NOMO-1 treated with dmso at 0.1 percent for 144 hours (cell line): ENCODE data around the gene PPP2R2B.
"Not testable (repeated sequence)": the region's sequence is repeated elsewhere in the genome, so short reads cannot be mapped to it uniquely, and the experiment has no call there.

Experiments used
- DNase-seq: peaks from one replicate; lab custom pipeline; 2025; ENCODE audit not compliant: unreplicated experiment; lab: John Stamatoyannopoulos, UW

Gene PPP2R2B

DNA sequence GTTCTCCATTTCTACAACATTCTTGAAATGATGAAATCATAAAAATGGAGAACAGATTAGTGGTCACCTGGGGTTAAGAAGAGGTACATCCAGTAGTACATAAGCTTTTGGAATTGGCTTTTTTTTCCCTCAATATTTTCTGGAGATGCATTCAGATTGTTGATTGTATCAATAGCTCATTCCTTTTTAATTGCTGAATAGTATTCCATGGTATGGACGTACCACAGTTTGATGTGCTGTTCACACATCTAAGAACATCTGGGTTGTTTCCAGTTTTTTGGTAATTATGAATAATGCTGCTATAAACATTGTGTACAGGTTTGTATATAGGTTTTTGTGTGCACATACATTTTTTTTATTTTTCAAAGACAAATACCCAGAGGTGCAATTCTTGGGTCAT lies 130.0 kb downstream of the PPP2R2B start:
- no peak for DNase-seq

DNA sequence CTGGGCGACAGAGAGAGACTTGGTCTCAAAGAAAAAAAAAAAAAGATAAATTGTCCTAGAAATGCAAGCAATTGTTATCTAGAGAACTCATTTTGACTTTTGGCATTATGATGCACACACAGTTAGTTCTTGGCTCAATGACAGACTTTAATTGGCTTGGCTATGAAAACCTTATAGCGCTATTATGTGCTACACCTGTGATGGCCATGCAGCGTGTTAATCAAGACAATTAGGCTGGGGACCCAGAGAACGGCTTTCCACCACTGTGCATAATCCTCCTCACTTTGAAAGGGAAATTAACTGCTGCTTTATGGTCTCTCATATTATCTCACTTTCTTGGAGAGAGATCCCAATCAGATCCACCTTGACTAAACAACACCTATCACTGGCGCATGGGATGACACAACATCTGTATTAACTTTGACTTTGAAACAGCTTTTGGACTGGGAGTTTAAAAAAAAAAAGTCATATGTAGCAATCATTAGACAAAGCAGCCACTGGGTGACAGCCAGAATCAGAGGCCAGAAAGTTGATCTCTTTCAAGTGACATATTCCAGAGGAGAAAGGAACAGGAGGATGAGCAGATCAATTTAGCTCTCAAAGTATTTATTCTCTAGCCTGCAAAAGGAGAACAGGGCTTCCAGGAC lies 132.5 kb downstream of the PPP2R2B start:
- DNase-seq, result no peak

DNA sequence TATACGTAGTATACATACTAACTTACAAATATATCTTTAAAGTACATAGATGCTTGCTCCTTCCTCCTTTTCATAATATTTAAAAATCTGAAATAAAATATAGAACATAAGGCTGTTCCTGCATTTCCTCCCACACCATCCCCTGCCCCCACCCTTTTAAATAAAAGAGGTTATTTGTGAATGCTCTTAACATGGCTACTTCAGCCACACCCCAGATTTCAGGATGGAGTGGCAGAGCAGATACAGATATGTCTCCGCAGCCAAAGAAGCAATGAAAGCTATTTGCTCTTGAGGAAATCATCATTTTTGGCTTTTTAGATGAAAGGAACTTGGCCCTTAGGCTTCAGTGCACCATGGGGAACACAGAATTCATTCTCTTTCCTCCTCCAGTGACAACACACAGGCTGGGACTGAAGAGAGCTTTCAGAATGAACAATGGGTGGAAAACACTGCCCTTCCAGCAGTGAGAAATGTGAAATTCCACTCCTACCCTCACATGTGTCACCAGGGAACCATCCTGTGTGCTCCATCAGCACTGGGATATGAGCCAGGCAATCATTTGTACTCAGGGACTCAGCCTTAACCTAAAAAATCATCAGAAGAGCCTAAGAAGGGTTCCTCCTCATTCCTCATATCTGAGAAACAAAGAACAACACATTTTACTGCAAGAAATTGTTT lies 134.3 kb downstream of the PPP2R2B start:
- no peak for DNase-seq

DNA sequence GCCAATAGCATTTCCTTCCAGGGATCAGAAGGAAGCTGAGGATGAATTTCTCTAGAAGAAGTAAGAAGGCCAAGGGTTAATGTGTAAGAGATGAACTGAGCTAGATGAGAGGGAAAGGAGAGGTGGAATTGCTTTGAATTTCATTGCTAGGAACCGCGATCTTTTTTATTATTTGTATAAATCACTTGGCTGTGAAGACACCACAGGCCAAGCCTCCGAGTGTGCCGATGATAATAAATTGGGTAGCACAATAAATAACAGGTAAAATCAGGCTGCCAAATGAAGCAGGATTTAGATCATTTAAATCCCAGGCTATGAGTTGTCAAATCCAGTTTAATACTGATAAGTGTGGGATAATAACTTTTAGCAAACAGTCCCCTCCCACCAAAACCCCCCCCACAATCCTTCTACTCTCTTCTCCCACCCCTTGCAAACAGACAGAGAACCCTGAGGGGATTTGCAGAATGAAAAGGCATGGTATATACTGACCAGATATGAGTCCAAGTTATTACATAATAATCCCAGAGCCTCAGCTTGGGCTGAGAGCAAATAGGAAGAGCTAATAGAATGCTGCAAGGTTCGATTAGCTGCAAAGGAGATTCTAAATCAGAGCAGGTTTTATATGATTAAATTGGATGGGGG lies 143.5 kb downstream of the PPP2R2B start:
- no peak for DNase-seq

DNA sequence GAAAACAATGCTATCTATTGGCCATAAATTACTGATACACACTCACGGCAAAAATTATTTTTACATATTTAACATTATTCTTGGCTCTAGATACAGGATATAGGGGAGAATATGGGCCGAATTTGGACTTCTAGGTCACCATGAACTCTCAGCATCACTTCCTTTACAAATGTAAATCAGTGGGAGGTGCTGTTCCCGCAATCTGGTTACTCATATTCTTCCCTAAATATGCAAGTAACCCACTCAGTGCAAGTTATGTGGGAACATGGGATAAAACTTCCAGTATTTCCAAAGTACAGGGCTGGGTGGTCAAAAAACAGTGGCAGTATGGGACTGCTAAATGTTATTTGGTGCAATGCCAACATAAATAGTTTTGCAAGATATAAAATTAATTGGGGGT lies 145.6 kb downstream of the PPP2R2B start:
- DNase-seq, result no peak

DNA sequence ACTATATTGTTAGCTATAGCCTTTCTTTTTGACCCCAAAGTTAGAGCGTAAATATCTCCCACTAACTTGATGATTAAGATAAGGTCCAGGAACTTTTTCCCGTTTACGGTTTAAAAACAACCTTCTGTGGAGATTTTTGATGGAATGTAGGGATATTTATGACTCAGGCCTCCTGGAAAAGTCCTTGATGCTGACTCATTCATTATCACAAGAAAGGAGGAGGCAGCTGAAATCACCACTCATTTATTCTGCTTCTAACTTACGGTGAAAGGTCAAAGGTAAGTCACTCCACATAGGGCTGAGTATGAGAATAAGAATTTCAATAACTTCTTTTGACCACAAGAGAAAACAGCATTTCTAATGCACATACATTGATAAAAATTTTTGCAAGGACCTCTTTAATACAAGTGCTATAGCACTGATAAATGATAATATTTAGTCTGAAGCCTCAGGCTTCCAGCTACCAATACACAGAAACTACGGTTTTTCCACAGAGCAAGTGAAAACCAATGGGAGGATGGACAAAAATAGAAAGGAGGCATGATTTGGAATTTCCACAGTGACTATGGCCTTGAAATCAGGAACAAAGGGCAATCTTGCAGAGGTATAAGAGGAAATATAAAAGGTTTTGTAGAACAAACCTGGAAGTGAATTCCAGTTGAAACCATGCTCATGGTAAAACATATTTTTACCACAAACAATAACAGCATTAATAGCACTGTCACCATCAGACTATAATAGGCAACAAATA lies 146.5 kb downstream of the PPP2R2B start:
- DNase-seq, result no peak

DNA sequence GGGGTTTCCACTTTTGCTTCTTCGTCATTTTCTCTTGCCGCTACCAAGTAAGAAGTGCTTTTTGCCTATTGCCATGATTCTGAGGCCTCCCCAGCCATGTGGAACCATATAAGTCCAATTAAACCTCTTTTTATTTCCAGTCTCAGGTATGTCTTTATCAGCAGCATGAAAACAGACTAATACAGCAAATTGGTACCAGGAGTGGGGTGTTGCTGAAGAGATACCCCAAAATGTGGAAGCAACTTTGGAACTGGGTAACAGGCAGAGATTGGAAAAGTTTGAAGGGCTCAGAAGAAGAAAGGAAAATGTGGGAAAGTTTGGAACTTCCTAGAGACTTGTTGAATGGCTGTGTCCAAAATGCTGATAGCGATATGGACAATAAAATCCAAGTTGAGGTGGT lies 149.8 kb downstream of the PPP2R2B start:
- not testable (repeated sequence) for DNase-seq

DNA sequence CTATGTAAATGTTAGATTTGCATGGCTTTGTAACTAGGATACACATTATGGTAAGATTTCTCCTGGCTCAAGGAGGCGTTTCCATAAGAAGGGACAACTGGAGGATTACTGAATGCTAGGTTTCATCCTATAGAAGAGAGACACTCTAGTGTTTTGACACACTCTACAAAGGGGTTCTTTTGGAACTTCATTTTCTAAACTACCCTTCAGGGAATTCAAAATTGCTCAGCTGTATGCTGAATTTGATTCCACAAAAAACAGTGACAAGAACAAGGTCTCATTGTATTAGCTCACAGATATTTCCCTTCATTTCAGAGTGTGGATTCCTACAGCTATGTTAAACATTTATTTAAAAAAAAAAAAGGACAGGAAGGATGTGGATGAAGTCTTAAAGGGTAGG lies 151.7 kb downstream of the PPP2R2B start:
- no peak for DNase-seq

DNA sequence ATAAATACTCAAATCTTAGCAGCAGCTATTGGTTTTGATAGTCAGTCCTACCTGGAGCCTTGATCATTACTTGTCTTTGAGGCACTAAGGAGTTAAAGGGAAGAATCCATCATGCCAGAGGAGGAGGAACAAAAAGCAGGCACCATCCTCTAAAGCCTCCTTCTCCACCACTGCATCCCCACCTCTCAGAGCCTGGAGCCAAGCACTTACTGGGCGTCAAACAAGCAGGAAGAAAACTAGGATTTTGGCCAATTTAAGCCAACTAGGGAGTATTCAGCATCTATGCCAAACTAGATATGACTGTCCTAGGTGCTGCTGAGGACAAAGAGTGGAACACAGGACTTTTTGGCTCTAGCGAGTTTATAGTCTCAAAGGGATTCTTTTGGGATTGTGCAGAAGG lies 152.5 kb downstream of the PPP2R2B start:
- DNase-seq, result no peak

DNA sequence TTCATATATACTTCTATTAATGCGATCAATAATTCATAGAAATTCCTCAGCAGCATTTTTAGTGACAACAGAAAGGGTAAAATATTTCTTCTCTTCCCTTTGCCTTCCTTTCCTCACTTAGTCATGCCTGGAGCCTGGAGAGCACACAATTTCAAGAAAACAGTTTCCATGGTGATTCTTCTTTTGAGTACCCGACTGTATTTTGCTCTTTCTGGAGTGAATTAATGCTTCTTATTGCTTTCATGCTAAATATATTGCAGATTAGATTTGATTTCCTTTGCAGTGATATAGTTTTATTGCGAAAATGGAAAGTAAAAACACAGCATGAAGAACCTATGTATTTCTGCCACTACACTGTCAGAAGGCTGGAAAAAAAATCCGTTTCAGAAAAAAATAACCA lies 153.5 kb downstream of the PPP2R2B start:
- DNase-seq, result no peak

DNA sequence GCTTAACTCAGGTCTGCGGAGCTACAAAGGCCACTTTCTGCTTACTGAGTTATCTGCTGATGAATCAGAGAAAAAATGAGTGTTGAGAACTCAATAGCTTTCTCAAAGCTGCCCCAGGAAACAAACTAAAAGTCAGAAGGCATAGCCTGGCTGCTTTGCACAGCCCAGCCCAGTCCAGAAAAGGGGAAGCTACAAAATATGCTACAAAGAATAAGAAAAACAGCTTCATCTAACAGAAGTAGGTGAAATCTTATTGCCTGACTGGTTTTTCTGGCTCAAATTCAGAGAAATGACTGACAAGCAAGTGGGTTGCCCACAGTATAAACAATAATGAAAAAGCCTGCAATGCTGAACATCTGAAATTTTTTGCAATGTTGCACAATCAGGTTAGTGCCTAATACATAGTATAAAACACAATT lies 156.2 kb downstream of the PPP2R2B start:
- no peak for DNase-seq

DNA sequence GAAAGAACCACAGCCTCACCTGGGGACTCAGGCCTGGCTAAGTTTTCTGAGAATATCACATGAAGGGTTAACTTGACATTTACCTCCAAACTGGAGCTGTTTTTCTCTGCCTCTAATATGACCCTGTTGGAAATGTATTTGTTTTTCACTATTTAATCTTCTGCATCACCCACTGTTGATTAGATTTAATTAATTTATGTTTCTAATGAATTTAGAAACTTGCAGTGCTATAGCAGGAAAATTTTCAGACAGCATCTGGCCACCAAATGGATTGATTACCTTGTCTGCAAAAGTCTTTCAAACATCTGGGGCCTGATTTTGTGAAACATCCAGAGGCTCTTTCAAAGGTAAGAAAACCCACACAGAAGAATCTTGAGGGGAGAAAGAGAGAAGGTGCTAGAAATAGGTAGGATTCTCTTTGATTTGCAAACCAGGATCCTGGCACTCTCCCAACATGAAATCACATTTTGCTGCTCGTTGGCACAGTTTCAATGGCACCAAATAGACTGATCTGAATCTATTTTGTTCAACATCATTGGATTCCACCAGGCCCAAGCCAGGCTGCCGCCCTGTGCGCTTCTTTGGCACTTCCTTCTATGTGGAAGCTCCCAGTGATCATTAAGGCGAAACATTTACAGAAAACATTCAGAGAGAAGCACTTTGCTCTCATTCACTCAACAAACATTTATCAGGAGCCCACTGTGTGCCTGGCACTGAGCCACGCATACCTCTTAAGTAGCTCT lies 157.3 kb downstream of the PPP2R2B start:
- no peak for DNase-seq

DNA sequence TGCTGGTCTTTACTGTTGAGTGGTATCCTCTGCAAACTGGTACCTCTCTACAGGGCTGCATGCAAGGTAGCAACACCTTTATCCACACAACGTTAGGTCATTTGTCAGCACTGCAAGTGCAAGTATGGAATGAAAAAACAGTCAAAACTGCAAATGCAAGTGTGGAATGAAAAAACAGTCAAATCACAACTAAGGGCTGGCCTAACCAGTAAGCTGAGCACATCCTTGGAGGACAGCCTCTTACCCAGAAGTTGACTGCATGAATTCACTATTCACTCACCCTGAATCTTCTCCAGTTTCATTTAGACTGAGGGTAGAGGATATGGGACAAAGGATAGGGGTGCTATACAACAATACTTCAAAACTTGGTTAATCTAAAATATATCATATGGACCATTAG lies 158.4 kb downstream of the PPP2R2B start:
- no peak for DNase-seq

DNA sequence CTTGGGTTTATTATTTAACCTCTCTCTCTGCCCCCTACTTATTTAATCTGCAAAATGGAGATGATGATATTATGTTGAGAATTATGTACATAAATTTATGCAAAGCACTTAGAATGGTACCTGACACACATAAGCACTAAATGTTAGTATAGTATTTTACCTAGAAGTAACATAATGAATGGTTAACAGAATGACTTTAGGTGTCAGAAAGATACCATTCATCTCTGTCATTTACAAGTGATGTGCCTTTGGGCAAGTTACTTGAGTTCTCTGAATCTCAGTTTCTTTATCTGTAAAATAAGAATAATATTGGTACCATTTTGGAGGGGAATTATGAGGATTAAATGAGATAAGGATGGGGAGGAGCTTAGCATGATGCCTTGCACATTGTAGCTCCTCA lies 159.4 kb downstream of the PPP2R2B start:
- no peak for DNase-seq

DNA sequence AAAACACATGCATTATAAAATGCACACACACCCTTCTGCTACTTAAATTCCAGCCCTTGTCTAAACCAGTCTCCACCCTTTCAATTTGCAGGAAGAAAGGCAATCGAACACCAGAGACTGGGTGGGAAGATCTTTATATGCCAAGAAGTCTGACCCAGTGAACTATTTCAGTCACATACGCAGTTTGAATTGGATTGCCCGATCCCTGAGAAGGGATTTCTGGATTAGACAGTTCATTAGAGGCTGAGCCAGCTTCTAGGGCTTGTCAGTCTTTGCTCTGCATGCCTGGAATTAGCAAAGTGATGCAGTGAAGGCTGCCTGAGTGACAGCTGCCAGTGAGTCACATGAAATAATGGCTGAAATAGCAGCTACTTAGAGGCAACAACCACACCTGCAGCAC lies 159.9 kb downstream of the PPP2R2B start:
- DNase-seq, result no peak

DNA sequence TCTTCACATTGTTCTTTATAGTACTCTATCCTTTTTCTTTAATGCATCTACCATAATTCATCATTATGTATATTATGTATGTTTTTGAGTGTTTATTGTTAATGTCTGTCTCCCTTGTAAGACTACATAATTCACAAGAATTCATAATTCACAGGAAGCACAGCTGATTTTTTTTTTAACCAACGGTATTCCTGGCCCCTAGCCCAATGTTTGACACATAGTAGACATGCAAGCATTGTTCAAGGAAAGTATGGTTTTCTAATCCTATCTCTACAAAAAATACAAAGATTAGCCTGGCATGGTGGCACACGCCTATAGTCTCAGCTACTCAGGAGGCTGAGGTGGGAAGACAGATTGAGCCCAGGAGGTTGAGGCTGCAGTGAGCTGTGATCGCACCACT lies 160.6 kb downstream of the PPP2R2B start:
- no peak for DNase-seq

DNA sequence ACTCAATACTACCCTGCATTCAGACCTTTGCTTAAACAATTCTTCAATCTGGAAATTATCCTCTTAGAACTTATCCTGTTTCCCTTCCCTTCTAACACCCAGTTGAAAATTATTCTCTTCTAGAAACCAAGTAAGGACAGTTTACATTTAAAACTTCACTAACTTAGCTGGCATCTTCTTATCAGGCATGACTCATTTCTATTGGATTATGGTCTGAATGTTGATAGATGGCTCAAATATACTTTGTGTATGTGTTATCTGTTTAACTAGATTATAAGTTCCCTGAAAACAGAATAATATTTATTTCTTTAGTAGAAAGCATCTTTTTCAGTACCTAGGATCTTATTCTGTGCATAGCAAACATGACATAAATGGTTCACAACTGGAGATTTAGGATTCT lies 161.9 kb downstream of the PPP2R2B start:
- DNase-seq, result no peak

DNA sequence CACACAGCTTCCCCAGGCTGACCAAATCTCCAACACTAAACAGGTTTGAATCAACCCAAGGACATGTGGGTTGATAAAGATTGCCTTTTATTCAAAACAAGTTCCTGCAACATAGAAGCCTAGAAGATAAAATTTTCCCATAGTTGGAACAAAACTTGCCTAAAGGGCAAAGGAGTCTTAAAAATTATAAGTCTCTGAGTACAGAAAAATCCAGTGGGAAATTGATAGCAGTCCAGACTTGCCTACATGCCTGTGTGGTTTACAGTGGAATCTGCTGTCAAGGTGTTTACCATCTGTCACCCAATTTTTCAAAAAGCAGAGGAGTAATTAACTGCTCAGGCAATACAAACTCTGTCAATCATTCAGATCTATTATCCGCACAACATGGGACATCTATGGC lies 168.2 kb downstream of the PPP2R2B start:
- no peak for DNase-seq

DNA sequence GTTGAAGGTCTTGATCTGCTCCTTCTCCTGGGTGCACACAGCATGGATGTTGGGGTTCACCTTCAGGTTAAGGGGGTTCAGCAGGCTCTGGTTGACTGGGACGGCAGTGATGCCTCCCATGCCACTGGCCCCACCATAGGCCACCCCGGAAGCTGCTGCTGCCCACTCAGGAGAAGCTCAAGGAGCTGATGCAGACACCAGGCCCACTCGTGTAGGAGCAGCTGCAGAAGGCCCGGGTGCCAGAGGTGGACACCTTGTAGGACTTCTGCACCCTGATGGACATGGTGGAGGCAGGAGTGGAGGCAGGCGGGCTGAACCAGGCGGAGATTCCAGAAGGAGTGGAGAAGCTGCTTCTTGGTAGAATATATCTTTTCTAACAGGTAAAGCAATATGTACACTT lies 171.2 kb downstream of the PPP2R2B start:
- no peak for DNase-seq

DNA sequence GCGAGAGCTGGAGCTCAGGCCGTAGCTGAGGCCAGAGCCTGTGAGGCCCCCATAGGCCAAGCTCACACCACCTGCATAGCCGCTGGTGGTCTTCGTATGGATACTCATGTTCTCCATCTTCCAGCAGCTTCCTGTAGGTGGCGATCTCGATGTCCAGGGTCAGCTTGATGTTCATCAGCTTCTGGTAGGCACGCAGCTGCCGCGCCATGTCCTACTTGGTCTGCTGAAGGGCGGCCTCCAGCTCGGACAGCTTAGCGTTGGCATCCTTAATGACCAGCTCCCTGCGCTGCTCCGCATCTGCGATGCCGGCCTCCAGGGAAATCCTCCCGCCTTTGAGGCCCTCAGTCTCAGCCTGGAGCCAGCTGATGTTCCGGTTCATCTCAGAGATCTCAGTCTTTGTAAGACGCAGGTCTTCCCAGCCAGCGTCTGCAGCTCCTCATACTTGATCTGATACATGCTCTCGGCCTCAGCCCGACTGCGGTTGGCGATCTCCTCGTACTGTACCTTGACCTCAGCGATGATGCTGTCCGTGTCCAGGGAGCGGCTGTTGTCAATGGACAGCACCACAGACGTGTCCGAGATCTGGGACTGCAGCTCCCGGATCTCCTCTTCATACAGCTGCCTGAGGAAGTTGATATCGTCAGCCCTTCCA lies 172.1 kb downstream of the PPP2R2B start:
- DNase-seq, result no peak
